Neural progenitor cell (in vitro differentiated cells): Measurements from ENCODE around the gene TMEM25. TPM values are rescaled to one million over a fixed set of nuclear protein-coding genes. Genes with fewer than 3 reads are reported as not detected.
A peak's percentile ranks its signal among the peaks of the same experiment; 100 is the strongest.
"Not testable (repeated sequence)": the region's sequence is repeated elsewhere in the genome, so short reads cannot be mapped to it uniquely, and the experiment has no call there.

ENCODE experiments used
- DNase-seq: peaks from one replicate; pipeline ENCODE4 v3.0.0-alpha.2; 2016; ENCODE audit warnings: low spot score
- H2AFZ ChIP-seq: fragments of 200-600 bp; sonication (generic); replicated peaks from 2 replicates; pipeline ENCODE4 v1.6.1; 2016; ENCODE audit warnings: antibody characterized with exemption
- H3F3A ChIP-seq: fragments of 200-600 bp; sonication (generic); 2 replicates; pipeline ENCODE4 v1.6.1; 2016; ENCODE audit warnings: antibody characterized with exemption, low read depth
- H3K27ac ChIP-seq: fragments of 200-600 bp; sonication (generic); 2 replicates; pipeline ENCODE4 v1.5.1; 2016; ENCODE audit warnings: mild to moderate bottlenecking
- H3K27me3 ChIP-seq: fragments of 200-600 bp; sonication (generic); 2 replicates; pipeline ENCODE4 v1.6.1; 2016; ENCODE audit warnings: mild to moderate bottlenecking, moderate library complexity
- H3K36me3 ChIP-seq: fragments of 200-600 bp; sonication (generic); 2 replicates; pipeline ENCODE4 v1.5.1; 2016
- H3K4me1 ChIP-seq: fragments of 200-600 bp; sonication (generic); 2 replicates; pipeline ENCODE4 v1.6.1; 2016; ENCODE audit warnings: mixed run types
- H3K4me2 ChIP-seq: fragments of 200-600 bp; sonication (generic); 2 replicates; pipeline ENCODE4 v1.6.1; 2016
- H3K4me3 ChIP-seq: fragments of 200-600 bp; sonication (generic); 2 replicates; pipeline ENCODE4 v1.5.1; 2016
- H3K79me2 ChIP-seq: fragments of 200-600 bp; sonication (generic); 2 replicates; pipeline ENCODE4 v1.6.1; 2016; ENCODE audit warnings: low read depth
- H3K9ac ChIP-seq: fragments of 200-600 bp; sonication (generic); 2 replicates; pipeline ENCODE4 v1.6.1; 2016
- H3K9me3 ChIP-seq: fragments of 200-600 bp; sonication (generic); 2 replicates; pipeline ENCODE4 v1.5.1; 2016; ENCODE audit warnings: low read depth
- H4K20me1 ChIP-seq: fragments of 200-600 bp; sonication (generic); 2 replicates; pipeline ENCODE4 v1.6.1; 2016; ENCODE audit warnings: low read depth
- H3K27ac Mint-ChIP-seq: 3 replicates; pipeline ENCODE4 v1.8.0; 2021; ENCODE audit warnings: mixed read lengths
- H3K27me3 Mint-ChIP-seq: 2 replicates; pipeline ENCODE4 v1.8.0; 2022; ENCODE audit warnings: low read depth, mild to moderate bottlenecking, inconsistent platforms, moderate library complexity, mixed read lengths; ENCODE audit not compliant: insufficient read depth
- H3K36me3 Mint-ChIP-seq: 3 replicates; pipeline ENCODE4 v1.8.0; 2021; ENCODE audit warnings: mixed read lengths
- H3K4me1 Mint-ChIP-seq: 3 replicates; pipeline ENCODE4 v1.8.0; 2021; ENCODE audit warnings: mixed read lengths
- H3K4me3 Mint-ChIP-seq: 3 replicates; pipeline ENCODE4 v1.8.0; 2021; ENCODE audit warnings: mild to moderate bottlenecking, moderate library complexity, mixed read lengths
- H3K9me3 Mint-ChIP-seq: 3 replicates; pipeline ENCODE4 v1.8.0; 2020; ENCODE audit warnings: mixed read lengths
- CTCF ChIP-seq: fragments of 200-600 bp; sonication (generic); IDR thresholded peaks from 2 replicates; pipeline ENCODE4 v1.5.1; 2017; ENCODE audit warnings: antibody characterized with exemption, mild to moderate bottlenecking
- EZH2 ChIP-seq: fragments of 200-600 bp; sonication (generic); IDR thresholded peaks from 2 replicates; pipeline ENCODE4 v1.6.1; 2017; ENCODE audit warnings: antibody characterized with exemption, mild to moderate bottlenecking, moderate library complexity
- EZH2phosphoT487 ChIP-seq: fragments of 200-600 bp; sonication (generic); IDR thresholded peaks from 2 replicates; pipeline ENCODE4 v1.6.1; 2017; ENCODE audit warnings: antibody characterized with exemption
- total RNA-seq: library from RNA; depleted of rRNA; stranded (reverse); fragments of >200 nt; gene quantifications from 2 replicates; pipeline ENCODE4 v1.2.3, GENCODE V29; 2015; ENCODE audit warnings: low replicate concordance

The TMEM25 gene
- total RNA-seq, 1 donor from 2014 or later = 29.0 TPM

DNA sequence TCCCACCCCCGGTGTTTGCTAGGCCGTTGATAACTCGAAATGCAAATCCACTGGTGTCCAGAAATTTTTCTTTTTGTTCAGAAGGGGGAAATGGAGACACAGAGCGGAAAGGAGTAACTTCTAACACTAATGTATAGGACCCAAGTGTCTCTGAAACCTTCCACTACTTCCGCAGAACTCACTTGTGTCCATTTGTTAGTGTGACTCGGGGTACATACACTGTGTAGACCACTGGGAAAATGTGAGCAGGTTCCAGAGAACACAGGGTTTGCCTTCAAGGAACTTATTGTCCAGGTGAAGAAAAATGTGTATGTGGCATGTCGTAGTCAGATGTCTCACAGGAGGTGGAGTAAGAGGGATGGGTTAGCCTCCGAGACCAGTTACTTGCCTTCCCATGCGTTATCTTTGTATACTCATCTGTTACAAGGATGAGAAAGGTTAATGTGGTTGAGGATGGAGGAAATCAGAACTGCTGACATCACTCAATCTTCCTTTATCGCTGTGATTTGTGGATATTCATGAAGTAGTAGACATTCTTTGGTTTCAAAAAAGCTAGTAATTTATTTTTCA lies 42.1 kb downstream of the TMEM25 start:
- peak overlapping the region; percentile 93 for H3K27ac ChIP-seq
- peak overlapping the region; percentile 97 for H2AFZ ChIP-seq
- peaks cover 55% of the 10 kb centered on the region for H4K20me1 ChIP-seq
- peak overlapping the region; percentile 97 for H3K4me3 Mint-ChIP-seq
- H3K9me3 Mint-ChIP-seq = no peaks in the 10 kb centered on the region
- no peaks in the 10 kb centered on the region for H3K27me3 ChIP-seq
- no peak for TF ChIP-seq CTCF
- no peak for TF ChIP-seq EZH2phosphoT487
- no peak for TF ChIP-seq EZH2
- H3K9ac ChIP-seq = peak overlapping the region; percentile 89
- peak overlapping the region; percentile 89 for H3K27ac Mint-ChIP-seq
- peaks cover 1% of the 10 kb centered on the region for H3K36me3 Mint-ChIP-seq
- peak overlapping the region; percentile 99 for H3K4me3 ChIP-seq
- no peaks in the 10 kb centered on the region for H3K27me3 Mint-ChIP-seq
- no peaks in the 10 kb centered on the region for H3K9me3 ChIP-seq
- peak overlapping the region; percentile 88 for H3K4me2 ChIP-seq
- DNase-seq = peak; percentile 3
- peaks cover 58% of the 10 kb centered on the region for H3K79me2 ChIP-seq
- H3F3A ChIP-seq = peaks cover 5% of the 10 kb centered on the region
- no peaks in the 10 kb centered on the region for H3K36me3 ChIP-seq
- peaks cover 23% of the 10 kb centered on the region for H3K4me1 Mint-ChIP-seq
- H3K4me1 ChIP-seq = peaks cover 14% of the 10 kb centered on the region

GRCh38 chr11:118574636-118575035 lies 43.6 kb downstream of the TMEM25 start:
- Histone ChIP-seq H3F3A (peaks cover 5% of the 10 kb centered on the region), H3K9ac (no peak overlapping the region), H3K79me2 (peaks cover 74% of the 10 kb centered on the region), H3K36me3 (no peaks in the 10 kb centered on the region), H3K4me3 (peak overlapping the region; percentile 99), H4K20me1 (peaks cover 70% of the 10 kb centered on the region), H3K4me2 (peak overlapping the region; percentile 88), H3K4me1 (peaks cover 14% of the 10 kb centered on the region), H3K27me3 (no peaks in the 10 kb centered on the region), H3K9me3 (no peaks in the 10 kb centered on the region), H3K27ac (no peak overlapping the region), H2AFZ (no peak overlapping the region)
- DNase-seq = no peak
- H3K27ac Mint-ChIP-seq = no peak overlapping the region
- peak overlapping the region; percentile 68 for H3K4me3 Mint-ChIP-seq
- TF ChIP-seq CTCF (no peak), EZH2phosphoT487 (no peak), EZH2 (no peak)
- no peaks in the 10 kb centered on the region for H3K27me3 Mint-ChIP-seq
- no peaks in the 10 kb centered on the region for H3K9me3 Mint-ChIP-seq
- H3K4me1 Mint-ChIP-seq = peaks cover 23% of the 10 kb centered on the region
- H3K36me3 Mint-ChIP-seq = peaks cover 1% of the 10 kb centered on the region

- not testable (repeated sequence) for H3K4me3 Mint-ChIP-seq, H3K9me3 Mint-ChIP-seq, H3F3A ChIP-seq, H3K9ac ChIP-seq, H3K9me3 ChIP-seq, H3K4me3 ChIP-seq, H3K4me2 ChIP-seq, H3K36me3 ChIP-seq, DNase-seq, H3K27ac ChIP-seq, H2AFZ ChIP-seq, H3K27ac Mint-ChIP-seq, H3K36me3 Mint-ChIP-seq, H3K27me3 ChIP-seq, H3K27me3 Mint-ChIP-seq
- peaks cover 90% of the 10 kb centered on the region for H3K79me2 ChIP-seq
- peaks cover 19% of the 10 kb centered on the region for H3K4me1 Mint-ChIP-seq
- H3K4me1 ChIP-seq = peaks cover 14% of the 10 kb centered on the region
- H4K20me1 ChIP-seq = peaks cover 89% of the 10 kb centered on the region
Observed at GRCh38 chr11:118577995-118578394, 47.0 kb downstream of the TMEM25 start.

- Histone ChIP-seq H4K20me1 (peaks cover 59% of the 10 kb centered on the region), H3K4me3 (no peak overlapping the region)
- no peak for TF ChIP-seq EZH2
- no peak for TF ChIP-seq CTCF
- TF ChIP-seq EZH2phosphoT487 = no peak
Observed at GRCh38 chr11:118581057-118581456, 50.1 kb downstream of the TMEM25 start.

More at GRCh38 chr11:118581057-118581456, 50.1 kb downstream of the TMEM25 start:
- Histone ChIP-seq H3K9me3 (no peaks in the 10 kb centered on the region), H3K4me1 (no peaks in the 10 kb centered on the region), H3K9ac (no peak overlapping the region), H2AFZ (no peak overlapping the region), H3K4me2 (no peak overlapping the region), H3K79me2 (peaks cover 60% of the 10 kb centered on the region), H3F3A (peaks cover 6% of the 10 kb centered on the region), H3K36me3 (no peaks in the 10 kb centered on the region), H3K27ac (no peak overlapping the region), H3K27me3 (no peaks in the 10 kb centered on the region)
- H3K27me3 Mint-ChIP-seq = no peaks in the 10 kb centered on the region
- no peaks in the 10 kb centered on the region for H3K9me3 Mint-ChIP-seq
- DNase-seq = no peak
- H3K27ac Mint-ChIP-seq = no peak overlapping the region
- H3K4me1 Mint-ChIP-seq = no peaks in the 10 kb centered on the region
- peaks cover 22% of the 10 kb centered on the region for H3K36me3 Mint-ChIP-seq
- no peak overlapping the region for H3K4me3 Mint-ChIP-seq
